Prostate gland (tissue), 2 donors: Measurements from ENCODE around the gene HEBP2.

Experiments
- CTCF ChIP-seq, 4 experiments: fragments of 200-600 bp in 2 of 4; fragments of 450-650 bp in 2 of 4; sonication (generic) in 2 of 4; IDR thresholded peaks; 1 replicate in 3 of 4; 2 replicates in 1 of 4; pipeline ENCODE4 v1.5.1; 2016 to 2019; ENCODE audit warnings: antibody characterized with exemption in 4 of 4, mild to moderate bottlenecking in 2 of 4, moderate library complexity in 2 of 4
- POLR2AphosphoS5 ChIP-seq: sonication (generic); formaldehyde crosslinking; IDR thresholded peaks from one replicate; pipeline ENCODE4 v1.6.1; 2017; ENCODE audit warnings: antibody characterized with exemption

- TF ChIP-seq CTCF (IDR thresholded peaks at IDR 0.05) (no peak), POLR2AphosphoS5 (no peak)
Observed at GRCh38 chr6:138417493-138418117, 13.6 kb downstream of the HEBP2 start.
